H4 (cell line): Measurements from ENCODE around the gene MYLK. TPM values are rescaled to one million over a fixed set of nuclear protein-coding genes. Genes with fewer than 3 reads are reported as not detected.

Experiments
- DNase-seq: peaks from one replicate; pipeline ENCODE4 v3.0.0-alpha.2; 2015; ENCODE audit warnings: low spot score
- total RNA-seq: library from RNA; depleted of rRNA; stranded (reverse); fragments of >200 nt; shearing (Covaris generic); gene quantifications from 2 replicates; pipeline ENCODE4 v1.2.3, GENCODE V29; 2014

The MYLK gene
- total RNA-seq, 1 experiment from 2014 or later = 25.1 TPM

DNA sequence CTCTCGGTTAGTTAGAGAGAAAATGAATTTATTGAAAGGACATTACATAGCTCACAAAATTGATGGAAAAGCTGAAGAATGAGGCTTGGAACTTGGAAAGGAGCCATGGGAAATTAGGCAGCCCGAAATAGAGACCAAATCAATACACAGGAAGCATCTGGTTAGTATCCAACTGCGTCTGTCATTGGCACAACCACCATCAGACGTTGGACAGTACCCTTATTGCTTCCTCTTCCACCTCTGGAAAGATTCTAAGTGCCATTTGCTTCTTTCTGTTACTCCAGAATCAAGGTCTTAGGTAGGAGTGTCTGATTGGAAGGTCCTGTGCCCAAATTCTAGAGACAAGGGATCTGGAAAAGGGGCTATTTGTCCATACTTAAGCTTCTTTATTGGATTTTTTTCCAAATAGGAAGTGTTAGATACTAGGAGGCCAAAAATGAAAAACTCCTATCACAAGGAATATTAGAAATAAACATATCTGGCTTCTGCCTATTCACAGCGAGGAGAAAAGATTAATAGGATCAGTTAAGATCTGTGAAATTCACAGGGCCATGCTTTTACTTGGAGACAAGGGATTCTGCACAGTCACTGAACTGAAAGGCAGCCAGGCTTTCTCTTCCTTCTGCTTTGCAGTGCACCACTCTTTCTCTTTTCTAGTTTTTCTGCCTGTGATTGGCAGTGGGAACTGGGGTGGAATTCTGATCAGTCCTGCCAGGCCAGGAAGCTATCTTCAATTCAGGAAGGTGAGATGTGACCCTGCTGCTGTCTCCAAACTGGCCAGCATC, 288.5 kb downstream of the MYLK start:
- no peak for DNase-seq

DNA sequence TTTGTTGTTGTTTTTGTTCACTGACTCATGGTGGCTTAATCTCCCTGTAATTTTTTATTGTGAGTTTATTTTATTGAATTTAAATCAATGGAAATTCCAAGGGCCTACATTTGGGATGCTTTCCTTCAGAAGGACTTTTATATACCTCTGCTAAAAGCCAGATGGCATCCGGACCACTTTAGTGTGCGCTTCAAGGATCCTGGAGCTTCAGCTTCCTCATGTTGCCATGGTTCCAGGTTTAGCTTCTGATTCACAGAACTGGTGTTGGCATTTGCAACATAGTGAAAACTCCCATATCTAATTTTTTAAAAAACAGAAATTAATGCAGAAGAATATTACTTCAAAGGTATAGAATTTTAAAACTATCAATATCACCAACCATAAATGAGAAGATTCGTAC, 290.8 kb downstream of the MYLK start:
- DNase-seq = no peak

DNA sequence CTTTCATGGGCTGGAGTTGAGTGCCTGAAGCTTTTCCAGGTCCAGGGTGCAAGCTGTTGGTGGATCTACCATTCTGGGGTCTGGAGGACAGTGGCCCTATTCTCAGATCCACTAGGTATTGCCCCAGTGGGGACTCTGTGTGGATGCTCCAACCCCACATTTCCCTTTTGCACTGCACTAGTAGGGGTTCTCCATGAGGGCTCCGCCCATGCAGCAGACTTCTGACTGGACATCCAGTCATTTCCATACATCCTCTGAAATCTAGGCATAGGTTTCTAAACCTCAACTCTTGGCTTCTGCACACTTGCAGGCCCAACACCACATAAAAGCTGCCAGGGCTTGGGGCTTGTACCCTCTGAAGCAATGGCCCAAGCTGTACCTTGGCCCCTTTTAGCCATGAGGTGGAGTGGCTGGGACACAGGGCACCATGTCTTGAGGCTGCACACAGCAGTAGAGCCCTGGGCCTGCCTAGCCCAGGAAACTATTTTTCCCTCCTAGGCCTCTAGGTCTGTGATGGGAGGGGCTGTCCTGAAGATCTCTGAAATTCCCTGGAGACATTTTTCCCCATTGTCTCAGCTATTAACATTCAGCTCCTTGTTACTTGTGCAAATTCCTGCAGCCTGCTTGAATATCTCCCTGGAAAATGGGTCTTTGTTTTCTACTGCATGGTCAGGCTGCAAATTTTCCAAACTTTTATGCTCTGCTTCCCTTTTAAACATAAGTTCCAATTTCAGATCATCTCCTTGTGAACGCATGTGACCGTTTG, 293.3 kb downstream of the MYLK start:
- no peak for DNase-seq

DNA sequence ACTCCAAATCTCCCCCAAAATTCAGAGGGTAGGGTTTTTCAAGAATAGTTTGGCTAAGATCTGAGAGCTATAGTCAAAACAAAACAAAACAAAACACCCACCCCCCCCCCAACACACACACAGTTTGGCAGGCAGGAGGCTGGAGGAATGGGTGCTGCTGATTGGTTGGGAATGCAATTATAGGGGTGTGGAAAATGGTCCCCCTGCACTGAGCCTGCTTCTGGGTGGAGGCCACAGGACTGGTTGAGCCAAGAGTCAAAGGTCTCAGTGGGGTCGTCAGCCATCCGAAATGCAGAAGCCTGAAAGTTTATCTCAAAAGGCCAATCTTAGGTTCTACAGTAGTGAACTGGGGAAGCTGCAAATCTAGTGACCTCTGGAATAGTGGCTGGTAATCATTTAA, 296.7 kb downstream of the MYLK start:
- no peak for DNase-seq

DNA sequence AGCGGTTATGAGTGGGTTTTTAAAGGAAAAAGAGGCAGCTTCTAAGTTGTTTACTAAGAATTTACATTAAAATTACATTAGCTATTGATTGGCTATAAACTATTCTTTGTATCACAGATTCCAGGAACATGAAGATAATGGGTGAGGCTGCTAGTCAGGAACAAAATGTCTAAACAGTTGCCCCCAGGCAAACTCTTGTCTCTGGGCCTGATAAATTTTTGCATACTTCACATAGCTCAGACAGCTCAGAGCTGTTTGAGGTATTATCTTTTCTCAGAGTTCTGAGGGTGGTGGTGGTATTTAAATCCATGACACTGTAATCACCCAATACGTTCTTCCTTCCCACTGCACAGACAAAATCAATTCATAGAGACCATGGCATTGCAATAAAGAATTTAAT, 297.2 kb downstream of the MYLK start:
- no peak for DNase-seq

DNA sequence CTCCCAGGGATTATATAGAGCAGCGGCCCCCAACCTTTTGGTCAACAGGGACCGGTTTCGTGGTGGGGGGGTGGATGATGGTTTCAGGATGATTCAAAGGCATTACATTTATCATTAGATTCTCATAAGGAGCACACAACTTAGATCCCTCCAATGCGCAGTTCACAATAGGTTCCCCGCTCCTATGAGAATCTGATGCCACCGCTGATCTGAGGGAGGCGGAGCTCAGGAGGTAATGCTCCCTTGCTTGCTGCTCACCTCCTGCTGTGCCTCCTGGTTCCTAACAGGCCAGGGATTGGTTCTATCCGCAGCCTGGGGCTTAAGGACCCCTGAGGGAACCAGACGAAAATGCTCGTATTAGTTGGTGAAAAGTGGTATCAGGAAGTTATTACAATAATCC, 298.0 kb downstream of the MYLK start:
- DNase-seq = peak; percentile 67

DNA sequence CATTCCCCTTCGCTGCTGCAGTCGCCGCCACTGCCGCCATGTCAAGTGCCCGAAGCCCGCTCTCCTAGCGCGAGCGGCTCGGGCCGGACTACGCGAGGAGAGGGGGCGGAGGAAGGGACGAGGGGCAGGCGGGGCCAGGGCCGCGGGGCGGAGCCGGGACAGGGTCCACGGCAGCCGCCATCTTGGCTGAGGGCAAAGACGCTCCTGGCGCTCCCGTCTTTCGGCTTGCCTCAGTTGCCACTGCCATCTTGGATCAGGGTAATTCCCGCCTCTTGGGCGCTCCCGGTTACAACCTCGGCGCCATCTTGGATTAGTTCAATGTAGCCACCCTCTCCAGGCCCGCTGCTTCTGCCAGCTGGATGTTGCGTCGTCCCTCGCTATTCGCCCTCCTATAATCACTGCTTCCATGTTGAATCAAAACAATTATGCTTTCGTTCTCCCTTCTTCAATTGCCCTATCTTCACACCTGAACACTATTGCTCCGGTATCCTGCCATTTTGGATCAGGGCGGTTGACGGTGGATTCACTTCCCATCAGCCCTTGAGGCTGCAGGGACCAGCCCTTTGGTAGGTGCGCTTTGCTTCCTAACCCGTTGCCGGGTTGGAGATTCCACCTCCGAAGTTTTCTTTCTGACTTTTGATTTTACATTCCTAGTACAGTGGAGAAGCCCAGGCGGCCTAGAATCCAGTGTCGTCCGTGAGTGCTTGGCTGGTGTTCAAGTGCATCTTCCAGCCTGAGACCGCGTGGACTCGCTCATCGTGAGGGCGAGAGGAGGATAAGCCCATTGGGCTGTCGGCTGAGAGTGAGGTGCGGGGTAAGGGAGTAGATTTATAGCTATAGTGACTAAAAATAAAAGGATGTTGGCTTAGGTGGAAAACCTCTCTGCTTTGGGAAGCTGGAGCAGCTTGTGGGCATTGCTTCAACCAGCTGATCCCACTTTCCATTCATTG, 298.9 kb downstream of the MYLK start, which contains the start of gene HACD2:
Gene HACD2 (minus strand): TSS at position 66 of the 950 bp plus-strand sequence. CDS start 26 bp downstream, at position 40.
- peak; percentile 98 for DNase-seq

DNA sequence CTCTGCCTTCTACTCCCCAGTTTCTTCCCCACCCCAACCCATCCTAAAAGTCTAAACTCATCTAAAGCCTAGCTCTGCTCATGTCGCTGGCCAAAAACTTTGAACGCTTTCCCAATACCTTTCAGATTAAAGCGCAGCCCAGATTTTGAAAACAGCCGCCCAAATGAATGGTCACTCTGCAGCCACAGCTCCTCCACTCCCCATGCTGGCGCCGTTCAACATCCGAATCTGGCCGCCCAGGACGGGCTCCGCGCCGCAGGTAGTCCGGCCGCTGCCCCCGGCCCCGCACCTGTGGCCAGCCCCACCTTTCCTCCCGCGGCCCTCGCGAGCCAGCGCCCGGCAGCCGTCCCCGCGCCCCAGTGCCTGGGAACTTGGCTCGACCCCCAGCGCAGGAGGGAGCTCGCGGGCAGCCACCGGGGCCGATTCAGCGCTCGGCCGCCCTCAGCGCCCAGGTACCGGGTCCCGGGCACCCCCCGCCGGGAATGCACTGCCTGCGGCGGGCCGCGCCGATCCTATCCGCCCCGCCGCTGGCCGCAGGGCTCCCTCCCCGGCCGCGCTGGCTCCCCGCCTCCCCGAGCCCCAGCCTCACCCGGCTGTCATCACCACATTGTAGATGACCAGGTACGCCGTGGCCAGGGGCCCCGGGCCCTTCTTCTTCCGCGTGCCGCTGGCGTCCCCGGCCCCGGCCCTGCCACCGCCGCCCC, 299.7 kb downstream of the MYLK start:
- DNase-seq = no peak

DNA sequence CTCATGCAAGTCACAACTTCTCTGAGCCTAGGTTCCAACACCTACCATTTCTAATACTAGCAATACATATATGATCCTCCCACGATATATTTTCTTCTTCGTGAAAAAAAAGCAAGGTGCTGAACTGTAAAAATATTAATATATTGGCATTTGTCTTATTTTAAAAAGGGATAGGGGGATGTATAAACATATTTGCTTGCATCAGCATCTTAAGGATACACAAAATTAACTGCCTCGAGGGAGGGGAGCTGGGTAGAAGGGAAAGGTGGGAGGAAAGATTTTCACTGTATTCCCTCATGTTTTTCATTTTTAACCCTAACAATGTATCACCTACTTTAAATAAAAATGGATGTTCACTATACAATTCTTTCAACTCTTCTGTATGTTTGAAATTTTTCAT, 300.6 kb downstream of the MYLK start:
- no peak for DNase-seq

DNA sequence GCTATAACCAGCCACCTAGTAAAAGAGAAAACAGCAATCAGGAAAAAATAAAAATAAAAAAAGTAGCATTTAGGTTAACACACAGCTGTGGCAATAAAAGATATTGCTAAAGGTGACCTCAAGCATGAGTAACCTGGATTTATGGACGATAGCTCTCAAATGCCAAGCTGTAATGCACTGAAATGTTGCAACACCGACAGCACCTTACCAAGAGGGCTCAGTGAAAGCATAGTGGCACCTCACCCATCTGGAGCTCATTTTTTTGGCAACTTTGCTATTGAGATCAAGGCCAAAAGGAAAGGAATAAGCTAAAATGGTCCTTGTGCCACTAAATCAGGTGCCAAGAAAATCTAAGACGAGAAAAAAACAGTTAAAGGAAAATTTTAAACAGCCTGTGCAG, 301.8 kb downstream of the MYLK start:
- no peak for DNase-seq

DNA sequence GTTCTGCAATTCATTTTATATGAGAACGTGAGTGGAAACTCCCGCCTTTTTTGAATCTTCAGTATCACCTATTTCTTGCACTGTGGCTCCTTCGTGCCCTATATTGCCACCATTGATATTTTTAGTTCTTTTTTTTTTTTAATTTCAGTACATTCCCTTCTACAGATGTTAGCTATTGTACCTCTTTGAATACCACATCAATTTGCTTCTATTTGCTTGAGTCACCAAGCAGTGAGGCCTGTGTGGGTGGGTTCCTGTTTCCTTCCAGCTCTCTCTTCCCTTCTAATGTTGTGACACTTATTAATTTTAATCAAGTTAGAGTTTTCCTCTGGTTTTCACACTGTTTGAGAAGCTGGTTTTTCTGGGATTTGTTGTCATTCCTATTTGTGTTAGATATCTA, 308.0 kb downstream of the MYLK start:
- no peak for DNase-seq

DNA sequence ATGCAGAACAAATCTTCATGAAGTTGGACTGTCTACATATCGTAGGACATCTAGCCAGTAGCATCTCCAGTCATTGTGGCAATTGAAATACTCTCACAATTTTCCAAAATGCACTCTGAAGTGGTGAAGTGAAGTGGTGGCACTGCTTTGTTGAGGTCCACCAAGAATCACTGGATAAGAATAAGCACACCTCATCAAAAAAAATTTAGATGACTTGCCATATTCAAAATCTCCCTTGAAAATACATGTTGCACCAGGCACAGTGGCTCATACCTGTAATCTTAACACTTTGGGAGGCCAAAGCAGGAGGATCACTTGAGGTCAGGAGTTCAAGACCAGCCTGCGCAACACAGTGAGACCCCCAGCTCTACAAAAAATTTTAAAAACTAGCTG, 312.2 kb downstream of the MYLK start:
- DNase-seq = no peak

DNA sequence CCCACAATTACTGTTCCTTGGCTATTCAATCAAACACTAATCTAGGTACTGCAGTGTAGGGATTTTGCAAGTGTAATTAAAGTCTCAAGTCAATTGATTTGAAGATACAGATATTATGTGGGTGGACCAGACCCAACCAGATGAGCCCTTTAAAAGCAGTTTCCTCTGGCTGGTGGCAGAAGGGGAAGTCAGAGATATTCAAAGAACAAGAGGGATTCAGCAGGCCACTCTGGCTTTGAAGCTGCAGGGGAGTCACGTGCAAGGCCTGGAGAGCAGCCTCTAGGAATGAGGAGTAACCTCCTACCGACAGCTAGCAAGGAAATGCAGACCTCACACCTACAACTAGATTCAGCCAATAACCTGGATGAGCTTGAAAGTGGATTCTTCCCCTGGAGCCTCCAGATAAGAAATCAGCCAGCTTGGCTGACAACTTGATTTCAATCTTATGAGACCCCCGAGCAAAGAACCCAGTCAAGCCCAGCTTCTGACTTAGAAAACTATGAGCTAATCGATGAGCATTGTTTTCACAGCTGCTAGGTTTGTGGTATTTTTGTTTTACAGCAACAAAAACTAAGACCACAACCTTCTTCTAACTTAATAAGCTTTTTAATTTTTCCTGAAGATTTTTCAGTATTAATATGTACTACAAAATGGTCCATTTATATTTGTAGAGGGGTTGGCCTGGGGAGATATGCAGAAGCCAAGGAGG, 312.7 kb downstream of the MYLK start:
- DNase-seq = no peak

DNA sequence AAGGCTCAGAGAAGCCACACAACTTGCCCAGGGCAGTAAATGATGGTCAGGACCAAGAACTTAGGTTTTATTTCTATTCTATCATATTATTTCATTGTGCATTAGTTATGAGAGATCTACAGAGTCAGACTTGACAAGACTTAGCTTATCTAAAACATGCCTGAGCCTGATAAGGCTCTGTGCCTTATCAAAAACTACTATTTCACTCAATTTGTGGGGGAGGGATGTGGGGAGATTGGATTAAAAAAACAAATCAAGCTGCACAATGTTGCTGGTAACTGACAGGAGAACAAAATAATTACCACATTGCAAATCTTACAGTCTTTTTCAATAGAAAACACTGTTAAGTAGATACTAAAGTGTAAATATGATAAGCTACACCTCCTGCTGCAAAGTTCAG, 315.3 kb downstream of the MYLK start:
- no peak for DNase-seq

DNA sequence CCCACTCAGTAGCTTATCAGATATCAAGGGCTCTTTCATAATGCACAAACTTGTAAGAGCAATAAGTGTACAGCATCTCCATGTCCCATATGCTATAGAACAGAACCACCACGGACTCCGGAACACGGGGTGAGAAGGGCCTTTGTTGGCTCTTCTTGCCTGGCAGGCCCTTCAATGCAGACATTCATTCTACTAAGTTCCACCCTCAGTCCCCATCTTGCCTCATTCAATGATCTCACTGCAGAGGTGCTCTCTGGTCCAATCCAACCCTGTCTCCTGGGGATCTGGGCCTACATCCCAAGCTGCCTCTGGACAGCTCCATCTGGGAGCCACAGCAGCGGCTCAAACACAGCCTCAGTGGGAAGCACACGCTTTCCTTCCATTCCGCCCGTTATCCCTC, 316.1 kb downstream of the MYLK start:
- no peak for DNase-seq

DNA sequence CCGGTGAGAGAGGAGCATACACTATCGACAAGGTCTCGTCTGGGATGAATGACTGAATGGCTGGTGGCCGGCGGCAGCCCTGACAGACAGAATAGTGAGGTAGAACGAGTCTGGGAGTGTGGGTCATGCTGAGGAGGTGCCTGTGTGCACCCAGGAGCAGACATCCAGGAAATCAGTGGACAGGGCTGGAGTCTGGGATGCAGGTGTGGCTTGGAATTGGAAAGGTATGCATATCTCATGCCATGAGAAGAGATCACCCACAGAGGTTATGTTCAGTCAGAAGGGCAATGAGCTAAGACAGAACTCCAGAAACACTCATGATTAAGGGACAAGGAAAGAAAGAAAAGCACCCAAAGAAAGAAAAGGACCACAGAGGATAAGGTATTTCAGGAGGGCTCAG, 320.1 kb downstream of the MYLK start:
- no peak for DNase-seq

DNA sequence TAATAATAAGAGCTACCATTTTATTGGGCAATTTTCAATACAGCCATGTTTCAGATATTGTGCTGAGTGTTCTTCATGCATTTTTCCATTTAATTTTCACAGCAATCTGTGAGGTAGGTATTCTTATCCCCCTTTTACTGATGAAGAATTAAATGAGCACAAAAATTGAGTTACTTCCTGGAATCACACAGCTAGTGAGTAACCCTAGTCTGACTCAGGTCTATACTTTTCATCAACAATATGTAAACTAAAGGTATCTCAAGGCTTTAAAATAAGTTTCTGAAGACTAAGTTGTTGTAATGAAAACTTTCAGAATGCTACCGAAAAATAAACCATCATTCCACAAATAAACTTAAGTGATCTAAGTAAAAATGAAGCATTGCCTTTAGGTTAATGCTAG, 321.6 kb downstream of the MYLK start:
- no peak for DNase-seq

DNA sequence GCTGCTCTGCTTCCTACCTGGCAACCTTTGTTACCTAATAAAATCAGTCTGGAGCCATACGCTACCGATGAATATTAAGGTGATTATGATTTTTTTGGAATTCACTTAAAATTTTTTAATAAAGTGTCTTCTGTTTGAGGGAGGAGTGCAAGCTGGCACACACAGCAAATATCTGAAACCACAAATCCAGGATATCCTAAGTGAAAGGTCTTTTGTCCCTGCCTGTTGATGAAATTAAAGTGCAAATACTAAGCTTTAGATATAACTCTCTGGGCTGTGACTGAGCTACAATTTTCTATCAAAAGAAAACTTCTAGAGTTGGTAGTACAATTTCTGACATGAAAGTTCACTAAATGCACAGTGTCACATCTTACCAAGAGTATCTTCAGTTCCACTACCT, 322.9 kb downstream of the MYLK start:
- DNase-seq = no peak
